WERI-Rb-1 (cell line): ENCODE results near the gene ACSM4.
"Not testable (repeated sequence)": the region's sequence is repeated elsewhere in the genome, so short reads cannot be mapped to it uniquely, and the experiment has no call there.

Source experiments
- DNase-seq: peaks from one replicate; pipeline ENCODE4 v3.0.0-alpha.2; 2020
- H3K27ac ChIP-seq: fragments of 250-450 bp; sonication (Bioruptor Pico); 2 replicates; pipeline ENCODE4 v1.5.1; 2020; ENCODE audit warnings: mild to moderate bottlenecking, moderate library complexity
- H3K27me3 ChIP-seq: fragments of 250-450 bp; sonication (Bioruptor Pico); 2 replicates; pipeline ENCODE4 v1.5.1; 2021; ENCODE audit warnings: mild to moderate bottlenecking, low read depth, moderate library complexity; ENCODE audit not compliant: insufficient read depth, severe bottlenecking
- H3K36me3 ChIP-seq: fragments of 250-450 bp; sonication (Bioruptor Pico); 2 replicates; pipeline ENCODE4 v1.5.1; 2020; ENCODE audit warnings: mild to moderate bottlenecking, moderate library complexity
- H3K4me3 ChIP-seq: 2 replicates; pipeline ENCODE4 v1.5.1; 2011; ENCODE audit warnings: low read depth, mild to moderate bottlenecking, control low read depth, low read length
- H3K9me3 ChIP-seq: fragments of 250-450 bp; sonication (Bioruptor Pico); 2 replicates; pipeline ENCODE4 v1.5.1; 2021; ENCODE audit warnings: mild to moderate bottlenecking, moderate library complexity; ENCODE audit not compliant: severe bottlenecking
- CTCF ChIP-seq: IDR thresholded peaks from 2 replicates; pipeline ENCODE4 v1.5.1; 2011; ENCODE audit warnings: low read depth, mild to moderate bottlenecking, control low read depth, inconsistent platforms, low read length

ACSM4 gene

GRCh38 chr12:7282844-7283243, 21.0 kb upstream of the ACSM4 start:
- Histone ChIP-seq H3K4me3 (no peak overlapping the region), H3K27ac (no peak overlapping the region), H3K9me3 (no peaks in the 10 kb centered on the region), H3K36me3 (no peaks in the 10 kb centered on the region), H3K27me3 (peaks cover 28% of the 10 kb centered on the region)
- DNase-seq = no peak
- no peak for TF ChIP-seq CTCF

- no peaks in the 10 kb centered on the region for H3K36me3 ChIP-seq
- peaks cover 6% of the 10 kb centered on the region for H3K27me3 ChIP-seq
- peaks cover 9% of the 10 kb centered on the region for H3K9me3 ChIP-seq
- no peak overlapping the region for H3K4me3 ChIP-seq
- H3K27ac ChIP-seq = no peak overlapping the region
- no peak for TF ChIP-seq CTCF
- no peak for DNase-seq
These were observed 14.1 kb upstream of the ACSM4 start for GRCh38 chr12:7289743-7290142.

- H3K27me3 ChIP-seq = peaks cover 11% of the 10 kb centered on the region
- not testable (repeated sequence) for H3K36me3 ChIP-seq, H3K9me3 ChIP-seq, DNase-seq, H3K27ac ChIP-seq, H3K4me3 ChIP-seq
These were observed 13.3 kb upstream of the ACSM4 start for GRCh38 chr12:7290588-7290987.

- no peaks in the 10 kb centered on the region for H3K36me3 ChIP-seq
- peaks cover 11% of the 10 kb centered on the region for H3K27me3 ChIP-seq
- no peak for DNase-seq
- no peak overlapping the region for H3K27ac ChIP-seq
- H3K9me3 ChIP-seq = peaks cover 9% of the 10 kb centered on the region
- H3K4me3 ChIP-seq = no peak overlapping the region
- TF ChIP-seq CTCF = no peak
These were observed 11.6 kb upstream of the ACSM4 start for GRCh38 chr12:7292300-7292699.

GRCh38 chr12:7293670-7294069, 10.2 kb upstream of the ACSM4 start:
- DNase-seq = no peak

GRCh38 chr12:7295529-7295928, 8.3 kb upstream of the ACSM4 start:
- TF ChIP-seq CTCF = no peak
- DNase-seq = no peak
- no peak overlapping the region for H3K27ac ChIP-seq
- peaks cover 3% of the 10 kb centered on the region for H3K9me3 ChIP-seq
- H3K36me3 ChIP-seq = no peaks in the 10 kb centered on the region
- no peak overlapping the region for H3K4me3 ChIP-seq
- peaks cover 17% of the 10 kb centered on the region for H3K27me3 ChIP-seq

More at GRCh38 chr12:7293670-7294069, 10.2 kb upstream of the ACSM4 start:
- Histone ChIP-seq H3K9me3 (peaks cover 9% of the 10 kb centered on the region), H3K27ac (no peak overlapping the region), H3K36me3 (no peaks in the 10 kb centered on the region), H3K27me3 (peaks cover 17% of the 10 kb centered on the region), H3K4me3 (no peak overlapping the region)
- TF ChIP-seq CTCF = no peak
